SKM-1 treated with dmso at 0.1 percent for 144 hours (cell line): ENCODE measurements around the gene RAD51B.

ENCODE experiments used
- DNase-seq: peaks from one replicate; lab custom pipeline; 2025; ENCODE audit not compliant: unreplicated experiment; lab: John Stamatoyannopoulos, UW

The RAD51B gene

GRCh38 chr14:68516342-68516741 is 696.8 kb downstream of the RAD51B start:
- DNase-seq, result no peak

- DNase-seq, result no peak
These were observed 698.6 kb downstream of the RAD51B start for GRCh38 chr14:68518166-68518565.

- no peak for DNase-seq
These were observed 699.4 kb downstream of the RAD51B start for GRCh38 chr14:68518761-68519670.

- no peak for DNase-seq
These were observed 700.1 kb downstream of the RAD51B start for GRCh38 chr14:68519671-68520187.

- no peak for DNase-seq
These were observed 701.3 kb downstream of the RAD51B start for GRCh38 chr14:68520637-68521556.

GRCh38 chr14:68521557-68521901 is 702.0 kb downstream of the RAD51B start:
- DNase-seq, result no peak

- DNase-seq, result no peak
These were observed 702.5 kb downstream of the RAD51B start for GRCh38 chr14:68521961-68522509.

GRCh38 chr14:68522510-68523325 is 703.1 kb downstream of the RAD51B start:
- DNase-seq, result no peak

GRCh38 chr14:68523326-68523610 is 703.7 kb downstream of the RAD51B start:
- DNase-seq, result no peak

- DNase-seq, result no peak
These were observed 704.6 kb downstream of the RAD51B start for GRCh38 chr14:68523989-68524725.

GRCh38 chr14:68525516-68525915 is 705.9 kb downstream of the RAD51B start:
- no peak for DNase-seq

- no peak for DNase-seq
These were observed 707.0 kb downstream of the RAD51B start for GRCh38 chr14:68526512-68527091.

- DNase-seq, result no peak
These were observed 707.8 kb downstream of the RAD51B start for GRCh38 chr14:68527329-68527851.

GRCh38 chr14:68528040-68528687 is 708.6 kb downstream of the RAD51B start:
- DNase-seq, result no peak

GRCh38 chr14:68530443-68530842 is 710.9 kb downstream of the RAD51B start:
- no peak for DNase-seq

GRCh38 chr14:68532496-68532895 is 712.9 kb downstream of the RAD51B start:
- no peak for DNase-seq

- no peak for DNase-seq
These were observed 714.7 kb downstream of the RAD51B start for GRCh38 chr14:68534276-68534675.

- DNase-seq, result no peak
These were observed 715.9 kb downstream of the RAD51B start for GRCh38 chr14:68535404-68536017.

GRCh38 chr14:68536018-68536410 is 716.4 kb downstream of the RAD51B start:
- no peak for DNase-seq
